A549 (cell line): Measurements from ENCODE around the gene MYEOV. TPM values are rescaled to one million over a fixed set of nuclear protein-coding genes. Genes with fewer than 3 reads are reported as not detected.

Experiments
- ATAC-seq, 2 experiments: fragments of 200-7000 bp in 1 of 2; fragments of >200 bp in 1 of 2; cut with Nextera tagmentation in 1 of 2; cut with Tn5 transposase in 1 of 2; 3 replicates each; pipeline versions ENCODE4 v1.8.0 to v1.9.1; 2018 to 2020; ENCODE audit warnings: mild to moderate bottlenecking in 1 of 2, moderate library complexity in 1 of 2
- CTCF ChIA-PET: fragments of 300-600 bp; sonication (Branson Sonifier 250); formaldehyde crosslinking; extraction: SDS; loops from one replicate; lab custom pipeline; 2021; ENCODE audit warnings: antibody characterized with exemption, inconsistent platforms; lab: Yijun Ruan, JAX
- POLR2A ChIA-PET: fragments of 350-600 bp; formaldehyde crosslinking; extraction: SDS; loops from one replicate; lab custom pipeline; 2021; ENCODE audit warnings: antibody characterized with exemption, inconsistent platforms; lab: Yijun Ruan, JAX
- DNase-seq, 2 experiments: peaks; one replicate each; pipeline versions ENCODE4 v3.0.0 to v3.0.0-alpha.2; 2011 to 2016; ENCODE audit warnings: low read depth in 1 of 2, low spot score in 1 of 2
- FAIRE-seq: peaks from 2 replicates; lab custom pipeline; 2011; peaks lifted over from hg19 to GRCh38; lab: Jason Lieb, UNC
- H3K27ac ChIP-seq, 2 experiments: fragments of >200 bp; sonication (Bioruptor Twin); formaldehyde crosslinking; 3 replicates each; pipeline ENCODE4 v1.5.1; 2016 to 2017
- H3K4me1 ChIP-seq: fragments of >200 bp; sonication (Bioruptor Twin); formaldehyde crosslinking; 3 replicates; pipeline ENCODE4 v1.6.1; 2016
- H3K4me2 ChIP-seq: fragments of >200 bp; sonication (Bioruptor Twin); formaldehyde crosslinking; 3 replicates; pipeline ENCODE4 v1.6.1; 2016
- H3K4me3 ChIP-seq: fragments of >200 bp; sonication (Bioruptor Twin); formaldehyde crosslinking; 3 replicates; pipeline ENCODE4 v1.5.1; 2016
- H3K9me3 ChIP-seq: fragments of >200 bp; sonication (Bioruptor Twin); formaldehyde crosslinking; 3 replicates; pipeline ENCODE4 v1.6.1; 2016
- BHLHE40 ChIP-seq: IDR thresholded peaks from 2 replicates; pipeline ENCODE4 v1.6.1; 2012; ENCODE audit warnings: low read depth, low read length, inconsistent platforms
- CBX2 ChIP-seq: fragments of 200-600 bp; sonication (generic); IDR thresholded peaks from 2 replicates; pipeline ENCODE4 v1.6.1; 2016; ENCODE audit warnings: low read depth, mild to moderate bottlenecking, borderline replicate concordance
- CEBPB ChIP-seq, 2 experiments: fragments of >200 bp in 1 of 2; sonication (Bioruptor Twin) in 1 of 2; formaldehyde crosslinking in 1 of 2; IDR thresholded peaks; 2 replicates each; pipeline ENCODE4 v1.6.1; 2012 to 2016
- EHMT2 ChIP-seq: fragments of 200-600 bp; sonication (generic); IDR thresholded peaks from 2 replicates; pipeline ENCODE4 v1.6.1; 2016; ENCODE audit warnings: antibody characterized with exemption, low read depth, mild to moderate bottlenecking, moderate library complexity
- EP300 ChIP-seq, 2 experiments: fragments of >200 bp; sonication (Bioruptor Twin); formaldehyde crosslinking; IDR thresholded peaks; 2 replicates in 1 of 2; 3 replicates in 1 of 2; pipeline ENCODE4 v1.6.1; 2016 to 2017
- ESRRA ChIP-seq: fragments of 150-350 bp; IDR thresholded peaks from 2 replicates; pipeline ENCODE4 v1.6.1; 2014; ENCODE audit warnings: mild to moderate bottlenecking, low read length, borderline replicate concordance
- FOSL2 ChIP-seq, 2 experiments: fragments of 450-650 bp in 1 of 2; fragments of >200 bp in 1 of 2; sonication (Bioruptor Twin) in 1 of 2; formaldehyde crosslinking; IDR thresholded peaks; 2 replicates each; pipeline versions ENCODE4 v1.5.0 to v1.6.1; 2016 to 2020; ENCODE audit warnings: mild to moderate bottlenecking in 1 of 2, moderate library complexity in 1 of 2
- FOXS1 ChIP-seq: fragments of 250-450 bp; sonication (Bioruptor Pico); IDR thresholded peaks from 2 replicates; pipeline ENCODE4 v1.5.0; 2020; ENCODE audit warnings: mild to moderate bottlenecking, moderate library complexity
- GATA3 ChIP-seq: IDR thresholded peaks from 2 replicates; pipeline ENCODE4 v1.6.1; 2012; ENCODE audit warnings: borderline replicate concordance
- HDAC2 ChIP-seq: fragments of 200-600 bp; sonication (generic); IDR thresholded peaks from 2 replicates; pipeline ENCODE4 v1.6.1; 2016
- HEYL ChIP-seq: fragments of 250-450 bp; sonication (Bioruptor Pico); IDR thresholded peaks from 2 replicates; pipeline ENCODE4 v1.8.0; 2021; ENCODE audit warnings: mild to moderate bottlenecking, moderate library complexity
- HMGXB4 ChIP-seq: fragments of 250-450 bp; sonication (Bioruptor Pico); IDR thresholded peaks from 2 replicates; pipeline ENCODE4 v1.5.0; 2021; ENCODE audit warnings: mild to moderate bottlenecking, moderate library complexity, borderline replicate concordance
- HOXB5 ChIP-seq: fragments of 250-450 bp; sonication (Bioruptor Pico); IDR thresholded peaks from 2 replicates; pipeline ENCODE4 v1.5.0; 2020; ENCODE audit warnings: mild to moderate bottlenecking, moderate library complexity
- KDM5A ChIP-seq: fragments of 200-600 bp; sonication (generic); IDR thresholded peaks from 2 replicates; pipeline ENCODE4 v1.6.1; 2016; ENCODE audit warnings: antibody characterized with exemption, mild to moderate bottlenecking
- MAZ ChIP-seq: fragments of 150-350 bp; IDR thresholded peaks from 2 replicates; pipeline ENCODE4 v1.6.1; 2014; ENCODE audit warnings: antibody characterized with exemption, low read depth, low read length, borderline replicate concordance
- NPAS2 ChIP-seq: fragments of 250-450 bp; sonication (Bioruptor Pico); IDR thresholded peaks from 2 replicates; pipeline ENCODE4 v1.8.0; 2022; ENCODE audit warnings: mild to moderate bottlenecking, moderate library complexity, borderline replicate concordance
- PHF8 ChIP-seq: fragments of 200-600 bp; sonication (generic); IDR thresholded peaks from 2 replicates; pipeline ENCODE4 v1.6.1; 2016; ENCODE audit warnings: low read depth, mild to moderate bottlenecking, antibody characterized with exemption, moderate library complexity, borderline replicate concordance
- POLR2A ChIP-seq: IDR thresholded peaks from 2 replicates; pipeline ENCODE4 v1.6.1; 2012; ENCODE audit warnings: mild to moderate bottlenecking, low read length
- POLR2AphosphoS2 ChIP-seq: conservative IDR thresholded peaks from 2 replicates; pipeline ENCODE4 v1.6.1; 2012; ENCODE audit warnings: low read length, improper control_type of control experiment, inconsistent platforms
- RNF2 ChIP-seq: fragments of 200-600 bp; sonication (generic); IDR thresholded peaks from 2 replicates; pipeline ENCODE4 v1.6.1; 2016; ENCODE audit warnings: low read depth, mild to moderate bottlenecking, antibody characterized with exemption, moderate library complexity, borderline replicate concordance
- SREBF2 ChIP-seq: fragments of 450-650 bp; IDR thresholded peaks from 2 replicates; pipeline ENCODE4 v1.6.1; 2014; ENCODE audit warnings: mild to moderate bottlenecking, moderate library complexity
- TP53 ChIP-seq: fragments of 250-450 bp; sonication (Bioruptor Pico); IDR thresholded peaks from 2 replicates; pipeline ENCODE4 v1.5.0; 2021; ENCODE audit warnings: mild to moderate bottlenecking, moderate library complexity
- USF2 ChIP-seq: fragments of 450-650 bp; IDR thresholded peaks from 2 replicates; pipeline ENCODE4 v1.6.1; 2014; ENCODE audit warnings: antibody characterized with exemption
- ZFP36 ChIP-seq: fragments of 450-650 bp; IDR thresholded peaks from 2 replicates; pipeline ENCODE4 v1.6.1; 2014; ENCODE audit warnings: borderline replicate concordance; ENCODE audit not compliant: partially characterized antibody
- ZNF302 ChIP-seq: fragments of 250-450 bp; sonication (Bioruptor Pico); IDR thresholded peaks from 2 replicates; pipeline ENCODE4 v1.9.0; 2021; ENCODE audit warnings: inconsistent platforms, mild to moderate bottlenecking, moderate library complexity
- WGBS: methylation state at CpG from one replicate; pipeline ENCODE4 v1.1.6; 2017; ENCODE audit errors: missing lambda C conversion rate; 5-methylcytosine and 5-hydroxymethylcytosine counted together
- polyA plus RNA-seq, 4 experiments: library from polyadenylated mRNA; depleted of rRNA in 3 of 4; stranded (reverse); fragments of >200 nt; fragmentation: RNase III in 1 of 4; extraction: RNeasy Plus Mini Kit Qiagen cat#74134 plus additional on column Dnase treatment in 1 of 4; gene quantifications; 2 replicates in 3 of 4; 3 replicates in 1 of 4; pipeline ENCODE4 v1.2.3, GENCODE V29; 2011 to 2017
- TF ChIP-seq, protein P1 (sequence below): fragments of >200 bp; sonication (Bioruptor Twin); formaldehyde crosslinking; IDR thresholded peaks from 3 replicates; pipeline ENCODE4 v1.6.1; 2016
- TF ChIP-seq, protein P2 (sequence below): IDR thresholded peaks from 2 replicates; pipeline ENCODE4 v1.6.1; 2012

Gene MYEOV
- polyA plus RNA-seq, 2 of the 4 experiments (the other 2 are of a cell fraction) = 92.3 to 102 TPM

- DNase-seq (no peak), ATAC-seq (no peak), FAIRE-seq (no peak)
- POLR2A ChIA-PET = no interaction called here
- Histone ChIP-seq H3K9me3 (no peaks in the 10 kb centered on the region), H3K4me1 (no peaks in the 10 kb centered on the region), H3K4me2 (no peak overlapping the region), H3K27ac (no peak overlapping the region; a peak in 1 of 6 replicates), H3K4me3 (no peak overlapping the region)
- 82% methylated on average over 9 of the region's 9 CpGs for WGBS
- CTCF ChIA-PET = interaction anchor here (0.7 to 1.5 kb wide), 4 partner anchors 24 to 374 kb away, joined by 3 to 5 read pairs (median 4); no protein-coding TSS in a partner anchor
- TF ChIP-seq HDAC2 (no peak), BHLHE40 (no peak), GATA3 (no peak), MAZ (no peak), FOXS1 (no peak), CBX2 (no peak), POLR2AphosphoS2 (no peak), SREBF2 (no peak), EHMT2 (no peak), EP300 (IDR thresholded peaks at IDR 0.05) (no peak), FOSL2 (IDR thresholded peaks at IDR 0.05) (no peak), FOSL2 (CRISPR knock-in tag; IDR thresholded peaks at IDR 0.05) (no peak)
- TF ChIP-seq, protein P1, sequence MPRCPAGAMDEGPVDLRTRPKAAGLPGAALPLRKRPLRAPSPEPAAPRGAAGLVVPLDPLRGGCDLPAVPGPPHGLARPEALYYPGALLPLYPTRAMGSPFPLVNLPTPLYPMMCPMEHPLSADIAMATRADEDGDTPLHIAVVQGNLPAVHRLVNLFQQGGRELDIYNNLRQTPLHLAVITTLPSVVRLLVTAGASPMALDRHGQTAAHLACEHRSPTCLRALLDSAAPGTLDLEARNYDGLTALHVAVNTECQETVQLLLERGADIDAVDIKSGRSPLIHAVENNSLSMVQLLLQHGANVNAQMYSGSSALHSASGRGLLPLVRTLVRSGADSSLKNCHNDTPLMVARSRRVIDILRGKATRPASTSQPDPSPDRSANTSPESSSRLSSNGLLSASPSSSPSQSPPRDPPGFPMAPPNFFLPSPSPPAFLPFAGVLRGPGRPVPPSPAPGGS = no peak
- TF ChIP-seq, protein P2, sequence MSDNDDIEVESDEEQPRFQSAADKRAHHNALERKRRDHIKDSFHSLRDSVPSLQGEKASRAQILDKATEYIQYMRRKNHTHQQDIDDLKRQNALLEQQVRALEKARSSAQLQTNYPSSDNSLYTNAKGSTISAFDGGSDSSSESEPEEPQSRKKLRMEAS = no peak
- TF ChIP-seq, all 56 proteins: peak for 0
Measured at GRCh38 chr11:69268911-69269310, 25.0 kb upstream of the MYEOV start.

DNA sequence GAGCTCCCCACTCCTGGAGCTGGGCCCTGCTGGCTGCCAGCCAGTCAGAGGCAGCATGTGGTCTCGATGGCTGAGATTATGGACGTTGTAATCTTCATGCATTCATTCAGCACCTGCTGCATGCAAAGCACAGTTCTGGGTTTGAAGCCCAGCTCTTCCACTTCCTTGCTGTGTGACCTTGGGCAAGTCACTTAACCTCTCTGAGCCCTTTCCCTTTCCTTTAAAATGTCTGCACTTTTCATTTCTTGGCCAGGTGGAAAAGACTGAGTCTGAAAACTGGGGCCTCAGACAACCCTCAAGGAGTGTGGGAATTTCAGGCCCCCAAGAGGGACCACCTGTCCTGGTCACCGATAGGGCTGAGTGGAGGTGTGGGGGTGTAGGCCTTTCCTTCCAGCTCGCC, 24.6 kb upstream of the MYEOV start:
- Histone ChIP-seq H3K27ac (no peak overlapping the region), H3K9me3 (no peaks in the 10 kb centered on the region), H3K4me2 (no peak overlapping the region), H3K4me3 (no peak overlapping the region), H3K4me1 (no peaks in the 10 kb centered on the region; the same call in 2 of the 3 replicates)
- ChIA-PET CTCF (interaction anchor here (0.7 to 1.5 kb wide), 4 partner anchors 25 to 435 kb away, joined by 3 to 5 read pairs (median 3); no protein-coding TSS in a partner anchor), POLR2A (no interaction called here)
- WGBS = 69% methylated on average over 4 of the region's 4 CpGs
- no peak for DNase-seq
- ATAC-seq = no peak
- no peak for FAIRE-seq
- TF ChIP-seq HMGXB4 (CRISPR knock-in tag) = no peak
- peak; percentile 71 for TF ChIP-seq ZFP36
- TF ChIP-seq CEBPB (IDR thresholded peaks at IDR 0.05) = no peak

DNA sequence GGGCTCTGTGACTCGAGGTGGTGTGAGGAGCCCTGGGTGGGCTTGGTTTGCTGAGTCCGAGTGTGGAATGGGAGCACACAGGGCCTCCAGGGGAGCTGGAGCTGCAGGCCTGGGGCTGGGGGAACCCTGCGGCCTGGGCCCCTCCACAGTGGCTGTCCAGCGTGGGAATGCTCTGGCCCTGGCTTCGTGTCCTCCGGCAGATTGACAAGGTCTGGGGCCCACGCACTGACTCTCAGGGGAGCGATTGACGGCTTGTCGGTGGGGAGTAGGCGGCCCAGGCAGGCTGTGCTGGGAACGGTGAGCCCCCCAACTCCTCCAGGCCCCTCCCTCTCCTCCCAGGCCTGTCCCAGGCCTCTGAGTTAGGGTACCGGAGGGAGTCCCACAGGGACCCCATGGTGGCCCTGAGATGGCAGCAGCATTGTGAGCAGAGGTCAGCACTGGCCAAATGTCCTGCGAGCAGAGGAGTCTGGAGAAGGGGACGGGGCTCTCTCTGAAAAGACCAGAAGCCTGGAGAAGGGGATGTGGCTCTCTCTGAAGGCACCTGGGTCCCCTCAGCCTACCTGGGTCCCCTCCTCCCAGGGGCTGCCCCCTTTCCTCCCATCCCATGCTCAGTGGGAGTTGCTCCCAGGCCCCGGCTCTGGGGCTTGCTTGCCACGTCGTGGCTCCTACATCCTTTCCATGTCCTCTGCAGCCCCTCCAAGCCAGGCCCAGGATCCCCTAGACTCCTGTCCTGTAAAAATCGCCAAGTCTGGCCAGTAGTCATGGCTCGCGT, 23.8 kb upstream of the MYEOV start:
- no peak overlapping the region for H3K4me3 ChIP-seq
- H3K4me2 ChIP-seq = no peak overlapping the region
- TF ChIP-seq KDM5A = no peak
- no peak for TF ChIP-seq PHF8
- TF ChIP-seq USF2 = no peak
- no peak for TF ChIP-seq ESRRA
- TF ChIP-seq RNF2 = no peak
- TF ChIP-seq ZNF302 (CRISPR knock-in tag) = no peak
- TF ChIP-seq POLR2A = no peak
- TF ChIP-seq TP53 = no peak
- no peak for TF ChIP-seq HEYL (CRISPR knock-in tag)
- no peak for TF ChIP-seq NPAS2
- no peak for TF ChIP-seq HOXB5
- WGBS = 87% methylated on average over 18 of the region's 21 CpGs
- ChIA-PET CTCF (interaction anchor here (1.0 to 1.4 kb wide), 3 partner anchors 113 to 434 kb away, joined by 3 read pairs; no protein-coding TSS in a partner anchor), POLR2A (no interaction called here)
- no peak for FAIRE-seq
- H3K4me1 ChIP-seq = peaks cover 6% of the 10 kb centered on the region; the same call in 1 of the 3 replicates
- H3K9me3 ChIP-seq = no peaks in the 10 kb centered on the region
- ATAC-seq = no peak
- DNase-seq = no peak
- no peak overlapping the region for H3K27ac ChIP-seq
